CMK (cell line): ENCODE data around the gene ATPAF2.
"Not testable (repeated sequence)": the region's sequence is repeated elsewhere in the genome, so short reads cannot be mapped to it uniquely, and the experiment has no call there.

Source experiments
- DNase-seq: peaks from one replicate; pipeline ENCODE4 v3.0.0-alpha.2; 2010; ENCODE audit warnings: low read depth

Gene ATPAF2

GRCh38 chr17:18009609-18010420, 29.2 kb downstream of the ATPAF2 start:
- no peak for DNase-seq

- no peak for DNase-seq
These were observed 30.3 kb downstream of the ATPAF2 start for GRCh38 chr17:18008496-18009268.

- no peak for DNase-seq
These were observed 32.3 kb downstream of the ATPAF2 start for GRCh38 chr17:18006495-18007239.

GRCh38 chr17:18005496-18005895, 33.5 kb downstream of the ATPAF2 start:
- no peak for DNase-seq

- DNase-seq = no peak
These were observed 34.1 kb downstream of the ATPAF2 start for GRCh38 chr17:18004884-18005305.

GRCh38 chr17:18004345-18004744, 34.6 kb downstream of the ATPAF2 start:
- no peak for DNase-seq

GRCh38 chr17:18002171-18002570, 36.8 kb downstream of the ATPAF2 start:
- DNase-seq = no peak

- DNase-seq = no peak
These were observed 38.9 kb downstream of the ATPAF2 start for GRCh38 chr17:18000030-18000408.

GRCh38 chr17:17999364-18000029, 39.5 kb downstream of the ATPAF2 start:
- no peak for DNase-seq

- DNase-seq = no peak
These were observed 40.0 kb downstream of the ATPAF2 start for GRCh38 chr17:17998934-17999333.

GRCh38 chr17:17995887-17996286, 43.1 kb downstream of the ATPAF2 start:
- not testable (repeated sequence) for DNase-seq

- DNase-seq = no peak
These were observed 44.5 kb downstream of the ATPAF2 start for GRCh38 chr17:17994271-17995069.

GRCh38 chr17:17993852-17994251, 45.1 kb downstream of the ATPAF2 start:
- DNase-seq = no peak

GRCh38 chr17:17993366-17993765, 45.6 kb downstream of the ATPAF2 start:
- DNase-seq = no peak

- DNase-seq = no peak
These were observed 48.7 kb downstream of the ATPAF2 start for GRCh38 chr17:17990282-17990681.

GRCh38 chr17:17989618-17990017, 49.4 kb downstream of the ATPAF2 start:
- no peak for DNase-seq

- no peak for DNase-seq
These were observed 49.9 kb downstream of the ATPAF2 start for GRCh38 chr17:17989081-17989480.

- no peak for DNase-seq
These were observed 50.5 kb downstream of the ATPAF2 start for GRCh38 chr17:17988427-17988945.

GRCh38 chr17:17987901-17988300, 51.1 kb downstream of the ATPAF2 start:
- DNase-seq = no peak

- no peak for DNase-seq
These were observed 51.6 kb downstream of the ATPAF2 start for GRCh38 chr17:17987187-17987896.
